Activated gamma-delta T cell treated with anti-CD3 and anti-CD28 coated beads, Interleukin-2, amount 50 U/mL, for 16 hours (primary cell): Measurements from ENCODE around the gene HSD3B7.

ENCODE experiments used
- DNase-seq: peaks from one replicate; pipeline ENCODE4 v3.0.0-alpha.2; 2020; ENCODE audit warnings: low read depth

The HSD3B7 gene

GRCh38 chr16:31029272-31029671 is 44.3 kb downstream of the HSD3B7 start:
- DNase-seq, result no peak

DNA sequence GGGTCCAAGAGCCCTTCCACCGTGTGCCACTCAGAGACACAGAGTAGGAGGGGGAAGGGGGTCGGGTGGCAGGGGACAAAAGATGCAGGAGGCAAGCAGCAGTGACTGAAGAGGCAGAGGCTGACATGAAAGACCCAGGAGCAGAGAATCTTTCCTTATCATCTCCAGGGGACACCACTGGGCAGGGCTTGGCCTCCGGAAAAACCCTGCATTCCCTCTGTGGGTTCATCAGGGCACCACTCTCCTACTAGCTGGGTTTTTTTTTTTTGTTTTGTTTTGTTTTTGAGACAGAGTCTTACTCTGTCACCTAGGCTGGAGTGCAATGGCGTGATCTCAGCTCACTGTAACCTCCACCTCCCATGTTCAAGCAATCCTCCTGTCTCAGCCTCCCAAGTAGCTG is 46.3 kb downstream of the HSD3B7 start:
- no peak for DNase-seq

- peak; percentile 95 for DNase-seq
Observed at GRCh38 chr16:31032736-31033708, 48.0 kb downstream of the HSD3B7 start, which contains the start of gene STX4. STX4 (plus strand) TSS chr16:31033558; CDS start chr16:31033806, 248 bp downstream.

DNA sequence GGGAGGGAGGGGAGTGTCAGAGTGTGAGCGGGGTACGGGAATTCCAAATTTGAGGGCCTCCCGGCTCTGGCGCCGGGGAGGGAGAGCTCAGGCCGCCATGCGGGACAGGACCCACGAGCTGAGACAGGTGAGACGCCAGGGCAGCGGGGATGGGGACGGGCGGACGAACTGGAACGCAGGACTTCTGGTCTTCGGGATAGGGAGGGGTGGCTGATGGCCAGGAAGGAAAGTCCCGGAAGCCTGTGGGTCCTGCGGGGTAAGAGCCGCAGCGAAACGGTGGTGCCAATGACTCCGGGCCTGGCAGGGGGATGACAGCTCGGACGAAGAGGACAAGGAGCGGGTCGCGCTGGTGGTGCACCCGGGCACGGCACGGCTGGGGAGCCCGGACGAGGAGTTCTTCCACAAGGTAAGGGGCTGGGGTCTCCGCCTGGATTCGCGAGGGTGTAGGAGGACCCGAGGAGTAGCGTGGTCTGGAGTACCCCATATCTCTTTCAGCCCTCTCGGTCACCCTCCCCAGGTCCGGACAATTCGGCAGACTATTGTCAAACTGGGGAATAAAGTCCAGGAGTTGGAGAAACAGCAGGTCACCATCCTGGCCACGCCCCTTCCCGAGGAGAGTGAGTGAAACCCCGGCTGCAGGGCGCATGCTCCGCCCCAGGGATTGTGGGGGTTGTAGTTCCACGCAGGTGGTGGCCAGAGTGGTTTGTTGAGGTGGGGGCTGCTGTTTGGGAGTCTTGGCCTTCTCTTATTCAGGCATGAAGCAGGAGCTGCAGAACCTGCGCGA is 48.9 kb downstream of the HSD3B7 start:
- peak; percentile 78 for DNase-seq

DNA sequence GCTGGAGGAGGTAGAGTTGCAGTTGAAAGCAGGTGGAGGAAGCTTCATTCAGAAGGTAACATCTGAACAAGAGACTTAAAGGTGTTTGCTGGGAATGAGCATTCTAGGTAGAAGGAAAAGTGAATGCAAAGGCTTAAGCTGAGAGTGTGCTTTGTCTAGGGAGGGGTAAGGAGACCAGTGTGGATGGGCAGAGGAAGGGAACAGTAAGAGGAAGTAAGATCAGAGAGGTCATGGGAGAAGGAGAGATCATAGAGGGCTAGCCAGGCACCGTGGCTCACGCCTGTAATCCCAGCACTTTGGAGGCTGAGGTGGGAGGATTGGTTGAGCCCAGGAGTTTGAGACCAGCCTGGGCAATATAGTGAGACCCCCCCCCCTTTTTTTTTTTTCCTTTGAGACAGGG is 51.7 kb downstream of the HSD3B7 start:
- no peak for DNase-seq
